Epithelial cell of esophagus (primary cell): ENCODE data around the gene AHCYL1.
A peak's percentile ranks its signal among the peaks of the same experiment; 100 is the strongest.

Experiments used
- DNase-seq: peaks from one replicate; pipeline ENCODE4 v3.0.0; 2010; ENCODE audit warnings: low read depth
- H3K4me3 ChIP-seq: 2 replicates; pipeline ENCODE4 v1.5.1; 2011; ENCODE audit warnings: mild to moderate bottlenecking, low read length, control low read depth
- CTCF ChIP-seq: IDR thresholded peaks from 2 replicates; pipeline ENCODE4 v1.5.1; 2011; ENCODE audit warnings: low read depth, mild to moderate bottlenecking, low read length, control low read depth, inconsistent platforms; ENCODE audit not compliant: insufficient read depth; ENCODE audit errors: missing control alignments

AHCYL1 gene

DNA sequence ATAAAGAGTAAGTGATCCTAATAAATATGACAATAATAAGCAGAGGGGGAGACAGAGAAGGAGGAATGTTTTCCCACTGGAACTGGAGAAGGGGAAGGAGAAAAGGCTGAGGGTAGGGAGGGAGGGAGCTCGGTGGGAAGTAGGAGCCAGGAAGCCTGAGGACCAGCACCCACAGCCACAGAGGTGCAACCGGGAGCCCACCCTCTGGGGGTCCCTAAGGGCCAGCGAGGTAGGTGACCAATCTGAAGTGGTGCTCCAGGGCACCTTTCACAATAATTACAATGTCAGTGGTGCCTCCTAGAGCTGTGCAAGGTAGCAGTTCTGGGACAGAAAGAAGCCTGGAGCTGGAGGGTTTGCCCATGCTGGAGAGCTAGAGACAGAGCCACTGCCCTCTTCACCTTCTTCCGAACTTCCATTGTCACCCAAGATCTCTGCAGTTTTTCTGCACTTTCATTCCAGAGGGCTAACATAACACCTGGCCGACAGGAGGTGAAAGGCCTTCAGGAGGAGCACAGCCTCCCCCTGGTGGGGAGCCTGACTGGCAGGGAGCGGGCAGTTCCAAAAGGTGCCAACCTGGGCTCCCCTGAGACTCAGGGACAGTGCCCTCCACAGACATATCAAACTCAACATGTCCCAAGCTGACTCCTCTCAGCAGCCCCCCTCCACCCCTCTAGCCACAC is 4.1 kb upstream of the AHCYL1 start:
- TF ChIP-seq CTCF, result peak; percentile 63
- DNase-seq, result peak; percentile 56
- no peak overlapping the region for H3K4me3 ChIP-seq

DNA sequence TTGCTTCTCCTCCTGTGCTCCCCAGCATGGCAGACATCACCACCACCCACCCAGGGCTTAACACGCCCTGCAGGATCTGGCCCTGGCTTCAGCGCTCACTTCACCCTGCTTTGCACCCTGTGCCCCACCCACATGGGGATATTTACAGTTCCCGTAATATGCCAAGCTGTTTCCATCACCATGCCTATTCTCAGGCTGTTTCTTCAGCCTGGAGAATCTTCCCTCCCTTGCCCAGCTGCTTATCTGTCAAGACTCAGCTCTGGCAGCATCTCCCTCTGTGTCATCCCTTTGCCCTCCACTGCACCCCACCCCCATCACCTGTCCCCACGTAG is 3.6 kb upstream of the AHCYL1 start:
- H3K4me3 ChIP-seq, result no peak overlapping the region
- TF ChIP-seq CTCF, result no peak
- no peak for DNase-seq

DNA sequence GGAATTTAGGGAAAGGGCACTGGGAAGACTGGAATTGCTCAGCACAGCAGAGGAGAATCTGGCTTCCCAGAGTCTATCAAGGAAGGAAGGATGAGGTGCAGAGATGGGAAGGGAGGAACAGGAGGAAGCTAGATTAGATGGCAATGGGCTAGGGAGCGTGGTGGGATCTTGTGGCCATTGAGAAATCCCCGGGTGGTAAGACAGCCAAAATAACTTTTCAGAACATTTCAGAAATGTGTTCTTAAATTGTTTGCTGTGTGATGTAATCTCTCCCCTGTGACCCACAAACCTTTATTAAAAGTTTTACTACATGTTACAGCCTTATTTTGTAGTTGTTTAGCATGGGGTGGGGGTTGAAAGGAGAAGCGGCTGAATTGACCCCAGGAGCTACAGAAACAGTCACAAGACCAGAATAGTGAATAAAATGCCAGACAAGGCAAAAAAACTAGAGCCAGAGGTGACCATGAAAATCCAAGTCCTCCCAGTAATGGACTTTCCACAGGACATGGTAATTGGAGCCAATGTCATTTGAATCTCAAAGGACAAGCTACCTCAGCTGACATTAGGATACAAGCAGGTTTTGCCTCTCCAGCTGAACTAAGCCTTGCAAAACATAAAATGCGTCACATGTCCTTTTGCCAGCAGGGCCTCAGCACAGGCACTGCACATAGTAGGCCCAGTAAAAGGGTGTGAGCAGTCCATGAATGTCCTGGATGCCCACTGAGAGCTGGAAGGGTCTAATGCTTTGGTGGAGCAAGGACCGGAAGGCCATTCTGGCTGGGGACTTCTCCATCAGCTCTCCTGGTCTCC is 980 bp upstream of the AHCYL1 start:
- no peak for DNase-seq
- no peak overlapping the region for H3K4me3 ChIP-seq
- no peak for TF ChIP-seq CTCF

- no peak for DNase-seq
- no peak for TF ChIP-seq CTCF
- H3K4me3 ChIP-seq, result no peak overlapping the region
Observed at GRCh38 chr1:109984190-109984455, 442 bp upstream of the AHCYL1 start.

DNA sequence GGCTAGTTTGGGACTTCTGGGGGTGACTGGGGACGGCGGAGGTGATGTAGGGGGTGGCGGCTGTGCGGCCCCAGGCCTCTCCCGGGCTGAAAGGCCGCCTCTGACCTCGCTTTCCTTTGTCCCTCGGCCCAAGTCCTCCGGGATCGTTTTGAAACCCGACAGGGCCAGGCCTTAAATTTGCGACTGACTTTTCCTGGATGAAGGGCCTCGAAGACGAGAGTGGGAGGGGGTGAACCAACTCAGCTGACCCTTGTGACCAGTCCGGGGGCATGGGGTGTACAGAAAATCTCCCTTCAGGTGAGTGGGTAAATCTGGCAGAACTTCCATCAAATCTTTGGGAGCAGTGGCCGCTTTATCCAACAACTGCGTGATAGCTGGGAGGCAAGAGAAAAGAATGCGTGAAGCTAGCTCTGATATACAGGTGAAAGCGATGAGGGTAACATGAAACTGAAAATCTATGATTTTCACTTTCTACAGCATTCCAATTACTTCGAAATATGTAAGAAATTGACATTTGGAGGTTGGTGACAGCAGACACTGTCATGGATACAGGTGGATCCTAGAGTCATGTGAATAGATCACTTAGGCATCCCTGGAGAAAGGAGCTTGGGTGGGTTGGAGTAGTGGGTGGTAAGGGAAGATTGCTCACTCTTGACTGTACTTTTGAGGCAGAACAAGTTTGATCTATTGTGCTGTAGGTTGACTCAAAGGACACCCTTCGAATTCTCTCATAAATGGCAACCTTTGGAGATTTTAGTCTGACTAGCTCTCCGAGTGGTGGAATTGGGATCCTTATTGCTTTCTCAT is 885 bp downstream of the AHCYL1 start:
- TF ChIP-seq CTCF, result no peak
- peak overlapping the region; percentile 79 for H3K4me3 ChIP-seq
- DNase-seq, result no peak

GRCh38 chr1:109986054-109986444 is 1.5 kb downstream of the AHCYL1 start:
- DNase-seq, result no peak
- no peak for TF ChIP-seq CTCF
- H3K4me3 ChIP-seq, result peak overlapping the region; percentile 79
